ENCODE data around the gene SIM1.

GRCh38 chr6:100458841-100459591, 5.7 kb downstream of the SIM1 start:
- TF ChIP-seq POLR2A (IDR thresholded peaks at IDR 0.05) (no peak), CTCF (IDR thresholded peaks at IDR 0.05) (no peak), EP300 (IDR thresholded peaks at IDR 0.05) (no peak)
